Choroid plexus epithelial cell (primary cell): ENCODE measurements around the gene MPST.

Source experiments
- DNase-seq: peaks from one replicate; pipeline ENCODE4 v3.0.0-alpha.2; 2010; ENCODE audit warnings: low read depth
- H3K4me3 ChIP-seq: 2 replicates; pipeline ENCODE4 v1.5.1; 2011; ENCODE audit warnings: low read depth, mild to moderate bottlenecking, control low read depth, low read length, moderate library complexity
- CTCF ChIP-seq: conservative IDR thresholded peaks from 2 replicates; pipeline ENCODE4 v1.5.1; 2011; ENCODE audit warnings: low read depth, mild to moderate bottlenecking, control low read depth, inconsistent platforms, low read length, moderate library complexity

MPST gene

GRCh38 chr22:37036655-37037377, 17.3 kb downstream of the MPST start:
- TF ChIP-seq CTCF: no peak
- H3K4me3 ChIP-seq: no peak overlapping the region
- no peak for DNase-seq

GRCh38 chr22:37037669-37038068, 18.1 kb downstream of the MPST start:
- no peak for DNase-seq
- TF ChIP-seq CTCF: no peak
- no peak overlapping the region for H3K4me3 ChIP-seq

GRCh38 chr22:37039466-37039865, 19.9 kb downstream of the MPST start:
- H3K4me3 ChIP-seq: no peak overlapping the region
- no peak for TF ChIP-seq CTCF
- DNase-seq: no peak

- no peak for DNase-seq
- H3K4me3 ChIP-seq: no peak overlapping the region
- no peak for TF ChIP-seq CTCF
These were observed 23.8 kb downstream of the MPST start for GRCh38 chr22:37043209-37043827.

- peak; percentile 41 for DNase-seq
These were observed 24.4 kb downstream of the MPST start for GRCh38 chr22:37043828-37044538.

More at GRCh38 chr22:37043828-37044538, 24.4 kb downstream of the MPST start:
- no peak overlapping the region for H3K4me3 ChIP-seq
- peak; percentile 52 for TF ChIP-seq CTCF
